Adrenal gland (tissue), 5 donors: ENCODE measurements around the gene LDAH.

Experiments
- POLR2A ChIP-seq, 2 donors: fragments of 450-650 bp; IDR thresholded peaks; one replicate each; pipeline ENCODE4 v1.6.1; 2017; ENCODE audit warnings: antibody characterized with exemption in 2 of 2, mild to moderate bottlenecking in 2 of 2, moderate library complexity in 1 of 2
- TF ChIP-seq, protein P1 (sequence below), 6 experiments: fragments of 450-650 bp in 4 of 6; fragments of 200-600 bp in 2 of 6; sonication (generic) in 1 of 6; IDR thresholded peaks; 1 replicate in 5 of 6; 2 replicates in 1 of 6; pipeline versions ENCODE4 v1.5.1 to v1.8.0; 2016 to 2021; ENCODE audit warnings: antibody characterized with exemption in 6 of 6, mild to moderate bottlenecking in 2 of 6, moderate library complexity in 1 of 6
- donor health status: DM: no; HTN: no; CAD: no.

DNA sequence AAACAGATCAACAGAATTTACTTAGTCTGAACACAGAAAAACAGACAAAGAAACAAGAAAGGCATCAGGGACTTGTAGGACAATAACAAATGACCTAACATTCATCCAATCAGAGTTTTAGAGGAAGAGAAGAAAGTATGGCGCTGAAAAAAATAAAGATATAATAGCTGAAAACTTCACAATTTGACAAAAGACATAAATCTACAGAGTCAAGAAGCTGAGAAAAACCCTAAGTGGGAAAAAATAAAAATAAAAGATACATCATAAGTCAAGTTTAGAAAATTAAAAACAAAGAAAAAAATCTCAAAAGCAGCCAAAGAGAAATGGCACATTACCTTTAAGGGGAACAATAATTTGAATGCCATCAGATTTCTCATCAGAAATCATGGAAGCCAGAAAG lies 7.7 kb downstream of the LDAH start:
- TF ChIP-seq, protein P1, sequence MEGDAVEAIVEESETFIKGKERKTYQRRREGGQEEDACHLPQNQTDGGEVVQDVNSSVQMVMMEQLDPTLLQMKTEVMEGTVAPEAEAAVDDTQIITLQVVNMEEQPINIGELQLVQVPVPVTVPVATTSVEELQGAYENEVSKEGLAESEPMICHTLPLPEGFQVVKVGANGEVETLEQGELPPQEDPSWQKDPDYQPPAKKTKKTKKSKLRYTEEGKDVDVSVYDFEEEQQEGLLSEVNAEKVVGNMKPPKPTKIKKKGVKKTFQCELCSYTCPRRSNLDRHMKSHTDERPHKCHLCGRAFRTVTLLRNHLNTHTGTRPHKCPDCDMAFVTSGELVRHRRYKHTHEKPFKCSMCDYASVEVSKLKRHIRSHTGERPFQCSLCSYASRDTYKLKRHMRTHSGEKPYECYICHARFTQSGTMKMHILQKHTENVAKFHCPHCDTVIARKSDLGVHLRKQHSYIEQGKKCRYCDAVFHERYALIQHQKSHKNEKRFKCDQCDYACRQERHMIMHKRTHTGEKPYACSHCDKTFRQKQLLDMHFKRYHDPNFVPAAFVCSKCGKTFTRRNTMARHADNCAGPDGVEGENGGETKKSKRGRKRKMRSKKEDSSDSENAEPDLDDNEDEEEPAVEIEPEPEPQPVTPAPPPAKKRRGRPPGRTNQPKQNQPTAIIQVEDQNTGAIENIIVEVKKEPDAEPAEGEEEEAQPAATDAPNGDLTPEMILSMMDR (IDR thresholded peaks at IDR 0.05): no peak
- no peak for TF ChIP-seq POLR2A (IDR thresholded peaks at IDR 0.05)
